WTC11 (cell line): ENCODE measurements around the gene VSIG4. TPM values are rescaled to one million over a fixed set of nuclear protein-coding genes. Genes with fewer than 3 reads are reported as not detected.

Experiments used
- ATAC-seq: fragments of 200-7000 bp; cut with Tn5 transposase; 2 replicates; pipeline ENCODE4 v1.10.0; 2021; ENCODE audit warnings: mild to moderate bottlenecking, moderate library complexity
- CTCF ChIA-PET: fragments of 300-600 bp; sonication (Branson Sonifier 250); formaldehyde crosslinking; loops from one replicate; lab custom pipeline; 2021; ENCODE audit warnings: antibody characterized with exemption; lab: Charles Lee
- POLR2A ChIA-PET: fragments of 350-600 bp; sonication (Branson Sonifier 250); formaldehyde crosslinking; loops from one replicate; lab custom pipeline; 2021; ENCODE audit warnings: antibody characterized with exemption; lab: Charles Lee
- DNase-seq: peaks from one replicate; pipeline ENCODE4 v3.0.0; 2021; ENCODE audit warnings: low spot score
- H3K27ac Mint-ChIP-seq: 2 replicates; pipeline ENCODE4 v1.8.0; 2021; ENCODE audit warnings: mixed read lengths
- H3K27me3 Mint-ChIP-seq: 2 replicates; pipeline ENCODE4 v1.8.0; 2021; ENCODE audit warnings: low read depth, mild to moderate bottlenecking, moderate library complexity, mixed read lengths
- H3K36me3 Mint-ChIP-seq: 2 replicates; pipeline ENCODE4 v1.8.0; 2021; ENCODE audit warnings: mixed read lengths
- H3K4me1 Mint-ChIP-seq: 2 replicates; pipeline ENCODE4 v1.8.0; 2022; ENCODE audit warnings: mixed read lengths
- H3K4me3 Mint-ChIP-seq: 2 replicates; pipeline ENCODE4 v1.8.0; 2021; ENCODE audit warnings: mild to moderate bottlenecking, moderate library complexity, mixed read lengths
- H3K9me3 Mint-ChIP-seq: 2 replicates; pipeline ENCODE4 v1.8.0; 2021; ENCODE audit warnings: mixed read lengths
- AR ChIP-seq: fragments of 250-450 bp; sonication (Bioruptor Pico); IDR thresholded peaks from 2 replicates; pipeline ENCODE4 v1.9.0; 2021; ENCODE audit warnings: mild to moderate bottlenecking
- CBFB ChIP-seq: sonication (generic); formaldehyde crosslinking; IDR thresholded peaks from 2 replicates; pipeline ENCODE4 v1.8.1; 2022; ENCODE audit warnings: mild to moderate bottlenecking, low read depth, missing genetic modification reagents
- CREM ChIP-seq: sonication (generic); formaldehyde crosslinking; IDR thresholded peaks from 2 replicates; pipeline ENCODE4 v1.8.1; 2022; ENCODE audit warnings: mild to moderate bottlenecking, missing genetic modification reagents, moderate library complexity
- ETV6 ChIP-seq: sonication (generic); formaldehyde crosslinking; IDR thresholded peaks from 2 replicates; pipeline ENCODE4 v1.8.1; 2022; ENCODE audit warnings: mild to moderate bottlenecking, missing genetic modification reagents
- FOXJ3 ChIP-seq: sonication (generic); formaldehyde crosslinking; IDR thresholded peaks from 2 replicates; pipeline ENCODE4 v1.9.0; 2021; ENCODE audit warnings: missing genetic modification reagents, mild to moderate bottlenecking, borderline replicate concordance
- HMGA2 ChIP-seq: fragments of 250-450 bp; sonication (Bioruptor Pico); IDR thresholded peaks from 2 replicates; pipeline ENCODE4 v1.4.0; 2021; ENCODE audit warnings: mild to moderate bottlenecking, moderate library complexity
- IRF2 ChIP-seq: sonication (generic); formaldehyde crosslinking; IDR thresholded peaks from 2 replicates; pipeline ENCODE4 v1.8.0; 2022; ENCODE audit warnings: low read depth, missing genetic modification reagents, borderline replicate concordance
- JAZF1 ChIP-seq: fragments of 250-450 bp; sonication (Bioruptor Pico); IDR thresholded peaks from 2 replicates; pipeline ENCODE4 v1.9.0; 2021; ENCODE audit warnings: moderate library complexity, mild to moderate bottlenecking, inconsistent platforms
- MYBL2 ChIP-seq: sonication (generic); formaldehyde crosslinking; IDR thresholded peaks from 2 replicates; pipeline ENCODE4 v1.8.1; 2023; ENCODE audit warnings: mild to moderate bottlenecking, moderate library complexity, missing genetic modification reagents
- NFATC4 ChIP-seq: fragments of 250-450 bp; sonication (Bioruptor Pico); IDR thresholded peaks from 2 replicates; pipeline ENCODE4 v1.9.0; 2021; ENCODE audit warnings: mild to moderate bottlenecking
- NR1H2 ChIP-seq: sonication (generic); formaldehyde crosslinking; IDR thresholded peaks from 2 replicates; pipeline ENCODE4 v1.9.0; 2021; ENCODE audit warnings: mild to moderate bottlenecking, moderate library complexity, missing genetic modification reagents
- NR3C1 ChIP-seq: sonication (generic); formaldehyde crosslinking; conservative IDR thresholded peaks from 2 replicates; pipeline ENCODE4 v1.8.1; 2023; ENCODE audit warnings: low read depth, mild to moderate bottlenecking, missing genetic modification reagents
- OVOL2 ChIP-seq: fragments of 250-450 bp; sonication (Bioruptor Pico); IDR thresholded peaks from 2 replicates; pipeline ENCODE4 v1.9.0; 2021; ENCODE audit warnings: mild to moderate bottlenecking, borderline replicate concordance
- TEAD4 ChIP-seq: sonication (generic); formaldehyde crosslinking; IDR thresholded peaks from 2 replicates; pipeline ENCODE4 v1.8.0; 2022; ENCODE audit warnings: mild to moderate bottlenecking, missing genetic modification reagents
- TP53 ChIP-seq: sonication (generic); formaldehyde crosslinking; IDR thresholded peaks from 2 replicates; pipeline ENCODE4 v1.8.1; 2023; ENCODE audit warnings: mild to moderate bottlenecking, missing genetic modification reagents
- USF1 ChIP-seq: sonication (generic); formaldehyde crosslinking; IDR thresholded peaks from 2 replicates; pipeline ENCODE4 v1.8.0; 2022; ENCODE audit warnings: mild to moderate bottlenecking, missing genetic modification reagents
- ZMAT4 ChIP-seq: fragments of 250-450 bp; sonication (Bioruptor Pico); IDR thresholded peaks from 2 replicates; pipeline ENCODE4 v1.9.0; 2021; ENCODE audit warnings: mild to moderate bottlenecking
- ZNF121 ChIP-seq: sonication (generic); formaldehyde crosslinking; IDR thresholded peaks from 2 replicates; pipeline ENCODE4 v1.8.0; 2023; ENCODE audit warnings: missing genetic modification reagents
- ZSCAN18 ChIP-seq: fragments of 250-450 bp; sonication (Bioruptor Pico); IDR thresholded peaks from 2 replicates; pipeline ENCODE4 v2.1.2; 2022; ENCODE audit warnings: mild to moderate bottlenecking, moderate library complexity
- total RNA-seq: library from RNA; stranded (reverse); gene quantifications from 3 replicates; pipeline ENCODE4 v1.2.3, GENCODE V29; 2021
- TF ChIP-seq, protein P1 (sequence below): fragments of 250-450 bp; sonication (Bioruptor Pico); IDR thresholded peaks from 2 replicates; pipeline ENCODE4 v1.8.0; 2021; ENCODE audit warnings: mild to moderate bottlenecking
- TF ChIP-seq, protein P2 (sequence below): sonication (generic); formaldehyde crosslinking; IDR thresholded peaks from 2 replicates; pipeline ENCODE4 v1.8.0; 2022; ENCODE audit warnings: mild to moderate bottlenecking, missing genetic modification reagents
- TF ChIP-seq, protein P3 (sequence below): sonication (generic); formaldehyde crosslinking; conservative IDR thresholded peaks from 2 replicates; pipeline ENCODE4 v1.8.1; 2022; ENCODE audit warnings: mild to moderate bottlenecking, missing genetic modification reagents
- TF ChIP-seq, protein P4 (sequence below): sonication (generic); formaldehyde crosslinking; IDR thresholded peaks from 2 replicates; pipeline ENCODE4 v1.8.1; 2022; ENCODE audit warnings: mild to moderate bottlenecking, moderate library complexity, missing genetic modification reagents

Gene VSIG4
- total RNA-seq, 1 experiment from 2014 or later: 0.24 TPM

DNA sequence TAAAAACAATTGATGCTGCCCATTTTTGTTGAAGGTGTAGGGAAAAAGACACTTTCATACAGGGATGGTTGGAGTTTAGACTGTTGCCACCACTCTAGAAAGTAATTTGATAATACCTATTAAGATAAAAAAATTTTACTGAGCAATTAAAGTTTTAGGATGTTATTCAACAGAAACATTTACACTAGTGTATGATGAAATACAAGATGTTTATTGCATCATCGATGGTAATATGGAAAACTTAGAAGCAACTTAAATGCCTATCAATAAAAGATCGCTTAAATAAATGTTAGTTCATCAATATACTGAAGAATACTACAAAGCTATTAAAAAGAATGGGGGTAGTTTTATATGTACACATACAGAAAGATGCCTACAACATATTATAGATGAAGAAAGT lies 9.2 kb upstream of the VSIG4 start:
- H3K4me1 Mint-ChIP-seq: peaks cover 3% of the 10 kb centered on the region; the same call in 1 of the 2 replicates
- H3K4me3 Mint-ChIP-seq: no peak overlapping the region
- DNase-seq: no peak
- TF ChIP-seq, protein P1, sequence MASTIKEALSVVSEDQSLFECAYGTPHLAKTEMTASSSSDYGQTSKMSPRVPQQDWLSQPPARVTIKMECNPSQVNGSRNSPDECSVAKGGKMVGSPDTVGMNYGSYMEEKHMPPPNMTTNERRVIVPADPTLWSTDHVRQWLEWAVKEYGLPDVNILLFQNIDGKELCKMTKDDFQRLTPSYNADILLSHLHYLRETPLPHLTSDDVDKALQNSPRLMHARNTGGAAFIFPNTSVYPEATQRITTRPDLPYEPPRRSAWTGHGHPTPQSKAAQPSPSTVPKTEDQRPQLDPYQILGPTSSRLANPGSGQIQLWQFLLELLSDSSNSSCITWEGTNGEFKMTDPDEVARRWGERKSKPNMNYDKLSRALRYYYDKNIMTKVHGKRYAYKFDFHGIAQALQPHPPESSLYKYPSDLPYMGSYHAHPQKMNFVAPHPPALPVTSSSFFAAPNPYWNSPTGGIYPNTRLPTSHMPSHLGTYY (CRISPR knock-in tag): no peak
- no peak for TF ChIP-seq NR3C1 (CRISPR knock-in tag)
- no peak overlapping the region for H3K27ac Mint-ChIP-seq
- CTCF ChIA-PET: no interaction called here
- no peak for ATAC-seq
- no peaks in the 10 kb centered on the region for H3K36me3 Mint-ChIP-seq
- no peaks in the 10 kb centered on the region for H3K27me3 Mint-ChIP-seq
- POLR2A ChIA-PET: no interaction called here
- no peaks in the 10 kb centered on the region for H3K9me3 Mint-ChIP-seq

GRCh38 chrX:66046612-66047235 lies 6.8 kb upstream of the VSIG4 start:
- Mint-ChIP-seq H3K27me3 (no peaks in the 10 kb centered on the region), H3K9me3 (no peaks in the 10 kb centered on the region), H3K36me3 (no peaks in the 10 kb centered on the region), H3K4me1 (no peaks in the 10 kb centered on the region), H3K4me3 (no peak overlapping the region), H3K27ac (no peak overlapping the region)
- ChIA-PET POLR2A (no interaction called here), CTCF (interaction anchor here (1.0 kb wide), 1 partner anchor 9 kb away, joined by 3 read pairs; no protein-coding TSS in a partner anchor)
- no peak for TF ChIP-seq HMGA2 (CRISPR knock-in tag)
- no peak for TF ChIP-seq USF1 (CRISPR knock-in tag)
- no peak for TF ChIP-seq CBFB (CRISPR knock-in tag)
- TF ChIP-seq ZSCAN18 (CRISPR knock-in tag): no peak
- TF ChIP-seq, protein P2, sequence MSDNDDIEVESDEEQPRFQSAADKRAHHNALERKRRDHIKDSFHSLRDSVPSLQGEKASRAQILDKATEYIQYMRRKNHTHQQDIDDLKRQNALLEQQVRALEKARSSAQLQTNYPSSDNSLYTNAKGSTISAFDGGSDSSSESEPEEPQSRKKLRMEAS (CRISPR knock-in tag): no peak
- no peak for TF ChIP-seq FOXJ3 (CRISPR knock-in tag)
- TF ChIP-seq JAZF1 (CRISPR knock-in tag): no peak
- no peak for TF ChIP-seq MYBL2 (CRISPR knock-in tag)
- TF ChIP-seq TP53 (CRISPR knock-in tag): no peak
- TF ChIP-seq, protein P3, sequence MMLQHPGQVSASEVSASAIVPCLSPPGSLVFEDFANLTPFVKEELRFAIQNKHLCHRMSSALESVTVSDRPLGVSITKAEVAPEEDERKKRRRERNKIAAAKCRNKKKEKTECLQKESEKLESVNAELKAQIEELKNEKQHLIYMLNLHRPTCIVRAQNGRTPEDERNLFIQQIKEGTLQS (CRISPR knock-in tag): no peak
- no peak for TF ChIP-seq IRF2 (CRISPR knock-in tag)
- TF ChIP-seq, protein P1 (CRISPR knock-in tag): no peak
- no peak for TF ChIP-seq CREM (CRISPR knock-in tag)
- TF ChIP-seq ZNF121 (CRISPR knock-in tag): no peak
- TF ChIP-seq TEAD4 (CRISPR knock-in tag): no peak
- DNase-seq (no peak), ATAC-seq (no peak)

DNA sequence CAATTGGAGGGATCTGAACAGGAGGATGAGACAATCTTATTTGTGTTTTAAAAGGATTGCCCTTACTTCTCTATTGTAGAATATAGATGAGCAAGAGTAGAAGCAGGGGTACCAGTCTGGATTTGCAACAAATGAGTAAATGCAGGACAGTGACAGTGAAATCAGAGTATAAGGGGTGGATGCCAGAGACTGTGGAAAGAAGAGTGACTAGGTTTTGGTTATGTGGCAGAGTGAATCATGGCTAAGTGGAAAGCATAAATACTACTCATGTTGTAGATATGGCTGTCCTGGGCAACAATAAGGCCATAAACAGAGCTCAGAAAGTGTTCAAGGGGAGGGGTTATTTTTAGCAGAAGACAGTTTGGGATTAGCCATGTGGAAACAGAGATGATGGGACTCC lies 6.0 kb upstream of the VSIG4 start:
- Mint-ChIP-seq H3K4me3 (no peak overlapping the region), H3K4me1 (no peaks in the 10 kb centered on the region), H3K9me3 (no peaks in the 10 kb centered on the region), H3K27me3 (no peaks in the 10 kb centered on the region), H3K27ac (no peak overlapping the region), H3K36me3 (no peaks in the 10 kb centered on the region)
- ATAC-seq (no peak), DNase-seq (no peak)
- ChIA-PET POLR2A (no interaction called here), CTCF (no interaction called here)
- TF ChIP-seq OVOL2 (CRISPR knock-in tag): no peak
- TF ChIP-seq, protein P2 (CRISPR knock-in tag): no peak
- no peak for TF ChIP-seq ZMAT4
- TF ChIP-seq, protein P4, sequence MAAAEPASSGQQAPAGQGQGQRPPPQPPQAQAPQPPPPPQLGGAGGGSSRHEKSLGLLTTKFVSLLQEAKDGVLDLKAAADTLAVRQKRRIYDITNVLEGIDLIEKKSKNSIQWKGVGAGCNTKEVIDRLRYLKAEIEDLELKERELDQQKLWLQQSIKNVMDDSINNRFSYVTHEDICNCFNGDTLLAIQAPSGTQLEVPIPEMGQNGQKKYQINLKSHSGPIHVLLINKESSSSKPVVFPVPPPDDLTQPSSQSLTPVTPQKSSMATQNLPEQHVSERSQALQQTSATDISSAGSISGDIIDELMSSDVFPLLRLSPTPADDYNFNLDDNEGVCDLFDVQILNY (CRISPR knock-in tag): no peak
- TF ChIP-seq NR1H2: no peak
- no peak for TF ChIP-seq AR (CRISPR knock-in tag)
- no peak for TF ChIP-seq ETV6
- TF ChIP-seq NFATC4 (CRISPR knock-in tag): no peak
